DND-41 (cell line): ENCODE data around the gene GNAZ.

Source experiments
- EZH2 ChIP-seq: IDR thresholded peaks from 3 replicates; pipeline ENCODE4 v1.6.1; 2012; ENCODE audit warnings: borderline replicate concordance, low read depth, mild to moderate bottlenecking, moderate library complexity, low read length, inconsistent platforms; ENCODE audit not compliant: severe bottlenecking
- TF ChIP-seq, protein P1 (sequence below): IDR thresholded peaks from 2 replicates; pipeline ENCODE4 v1.5.1; 2012; ENCODE audit warnings: borderline replicate concordance, low read length, moderate library complexity, mild to moderate bottlenecking; ENCODE audit not compliant: poor library complexity, severe bottlenecking; ENCODE audit errors: extremely low read depth

DNA sequence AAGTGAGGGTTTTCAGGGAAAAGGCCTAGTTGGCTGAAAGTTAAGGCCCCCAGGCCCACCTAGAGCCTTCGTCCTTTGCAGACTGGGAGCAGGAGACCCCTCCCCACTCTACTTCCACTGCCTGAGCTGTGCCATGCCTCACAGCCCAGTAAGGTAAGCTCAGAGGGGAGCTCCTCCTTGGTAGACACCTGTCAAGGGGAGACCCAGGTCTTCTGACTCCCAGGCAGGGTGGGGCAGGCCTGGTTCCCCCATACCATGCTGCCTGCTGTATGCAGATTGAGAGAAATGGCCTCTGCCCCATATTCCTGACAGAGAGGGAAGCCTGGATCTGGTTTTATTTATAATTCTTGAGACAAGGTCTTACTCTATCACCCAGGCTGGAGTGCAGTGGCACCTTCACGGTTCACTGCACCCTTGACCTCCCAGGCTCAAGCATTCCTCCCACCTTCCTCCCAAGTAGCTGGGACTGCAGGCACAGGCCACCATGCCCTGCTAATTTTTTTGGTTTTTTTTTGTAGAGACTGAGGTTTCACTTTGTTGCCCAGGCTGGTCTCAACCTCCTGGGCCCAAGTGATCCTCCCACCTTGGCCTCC, 75.7 kb downstream of the GNAZ start:
- TF ChIP-seq, protein P1, sequence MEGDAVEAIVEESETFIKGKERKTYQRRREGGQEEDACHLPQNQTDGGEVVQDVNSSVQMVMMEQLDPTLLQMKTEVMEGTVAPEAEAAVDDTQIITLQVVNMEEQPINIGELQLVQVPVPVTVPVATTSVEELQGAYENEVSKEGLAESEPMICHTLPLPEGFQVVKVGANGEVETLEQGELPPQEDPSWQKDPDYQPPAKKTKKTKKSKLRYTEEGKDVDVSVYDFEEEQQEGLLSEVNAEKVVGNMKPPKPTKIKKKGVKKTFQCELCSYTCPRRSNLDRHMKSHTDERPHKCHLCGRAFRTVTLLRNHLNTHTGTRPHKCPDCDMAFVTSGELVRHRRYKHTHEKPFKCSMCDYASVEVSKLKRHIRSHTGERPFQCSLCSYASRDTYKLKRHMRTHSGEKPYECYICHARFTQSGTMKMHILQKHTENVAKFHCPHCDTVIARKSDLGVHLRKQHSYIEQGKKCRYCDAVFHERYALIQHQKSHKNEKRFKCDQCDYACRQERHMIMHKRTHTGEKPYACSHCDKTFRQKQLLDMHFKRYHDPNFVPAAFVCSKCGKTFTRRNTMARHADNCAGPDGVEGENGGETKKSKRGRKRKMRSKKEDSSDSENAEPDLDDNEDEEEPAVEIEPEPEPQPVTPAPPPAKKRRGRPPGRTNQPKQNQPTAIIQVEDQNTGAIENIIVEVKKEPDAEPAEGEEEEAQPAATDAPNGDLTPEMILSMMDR: no peak
- no peak for TF ChIP-seq EZH2
